Heart left ventricle (tissue), 16 donors: ENCODE results near the gene AGPAT4. TPM values are rescaled to one million over a fixed set of nuclear protein-coding genes. Genes with fewer than 3 reads are reported as not detected.
A peak's percentile ranks its signal among the peaks of the same experiment; 100 is the strongest.

ENCODE experiments used
- ATAC-seq, 4 donors: fragments of 200-7000 bp; cut with Tn5 transposase; one replicate each; pipeline ENCODE4 v1.9.1; 2020 to 2022; ENCODE audit warnings: moderate library complexity in 4 of 4, mild to moderate bottlenecking in 3 of 4, moderate number of reproducible peaks in 1 of 4
- DNase-seq, 5 donors: peaks; one replicate each; pipeline ENCODE4 v3.0.0-alpha.2; 2020
- H3K27ac ChIP-seq, 12 donors: fragments of 200-600 bp; sonication (generic) in 4 of 12; one replicate each; pipeline versions ENCODE4 v1.5.0 to v1.8.0; 2016 to 2022; ENCODE audit warnings: mild to moderate bottlenecking in 2 of 12
- H3K27me3 ChIP-seq, 9 donors: fragments of 200-600 bp; sonication (generic) in 2 of 9; one replicate each; pipeline versions ENCODE4 v1.5.1 to v1.8.0; 2016 to 2022; ENCODE audit warnings: mild to moderate bottlenecking in 3 of 9
- H3K36me3 ChIP-seq, 9 donors: fragments of 200-600 bp; sonication (generic) in 2 of 9; one replicate each; pipeline versions ENCODE4 v1.5.0 to v1.8.0; 2018 to 2022; ENCODE audit warnings: mild to moderate bottlenecking in 2 of 9
- H3K4me1 ChIP-seq, 12 donors: fragments of 200-600 bp; sonication (generic) in 4 of 12; one replicate each; pipeline versions ENCODE4 v1.5.0 to v1.8.0; 2016 to 2022; ENCODE audit warnings: mild to moderate bottlenecking in 3 of 12
- H3K4me3 ChIP-seq, 12 donors: fragments of 200-600 bp; sonication (generic) in 4 of 12; one replicate each; pipeline versions ENCODE4 v1.5.0 to v1.8.0; 2017 to 2022; ENCODE audit warnings: mild to moderate bottlenecking in 9 of 12, moderate library complexity in 4 of 12
- H3K9me3 ChIP-seq, 12 donors: fragments of 200-600 bp; sonication (generic) in 4 of 12; one replicate each; pipeline versions ENCODE4 v1.5.0 to v1.8.0; 2016 to 2022; ENCODE audit warnings: mild to moderate bottlenecking in 1 of 12
- CTCF ChIP-seq, 12 donors: fragments of 200-600 bp; sonication (generic) in 4 of 12; IDR thresholded peaks; one replicate each; pipeline versions ENCODE4 v1.5.0 to v1.8.0; 2018 to 2022; ENCODE audit warnings: antibody characterized with exemption in 12 of 12, mild to moderate bottlenecking in 5 of 12
- POLR2A ChIP-seq, 2 donors: fragments of 450-650 bp; IDR thresholded peaks; one replicate each; pipeline ENCODE4 v1.6.1; 2017; ENCODE audit warnings: antibody characterized with exemption in 2 of 2, mild to moderate bottlenecking in 2 of 2, moderate library complexity in 2 of 2
- WGBS, 4 donors: extraction: QIAGEN DNeasy Blood & Tissue Kit in 2 of 4; methylation state at CpG; one replicate each; pipeline versions ENCODE4 v1.1.5 to v1.1.7; 2013 to 2018; 5-methylcytosine and 5-hydroxymethylcytosine counted together
- intact Hi-C, 10 donors: fragments of 100-400 bp; cut with DNase I; formaldehyde crosslinking; loops; one replicate each; pipeline versions ENCODE4 v1.11.1 to v1.14.2; 2022
- polyA plus RNA-seq, 2 donors: library from polyadenylated mRNA; stranded (reverse); fragments of 200-250 nt; gene quantifications; one replicate each; pipeline ENCODE4 v1.2.3, GENCODE V29; 2013
- total RNA-seq, 9 donors: library from RNA; depleted of rRNA in 2 of 9; stranded (reverse); fragments of >200 nt in 2 of 9; fragmentation: NEBNext Ultra II Directional in 3 of 9; extraction: Animal tissue kit (Norgen Biotek cat#: 25700) in 3 of 9; gene quantifications; one replicate each; pipeline versions ENCODE4 v1.1.0 to v1.2.4, GENCODE V29; 2016 to 2023
- donor health status: ischemic (EF 13 %, LVEDD 7.1; RV severe dilation, severe dysfunction).
- donor health status: healthy with polysubstance abuse.
- donor health status: DM: no; HTN: yes; CAD: no.
- donor health status: DM: no; HTN: no; CAD: no.
- donor health status: ischemic (EF 25% LVEDD 6.9; RV normal size, moderate dysfunction).
- donor health status: ischemic (EF 25% LVEDD 5.7; RV mildly dilated, moderate dysfunction).
- donor health status: healthy.
- donor health status: DM: yes; HTN: yes; CAD: no.
- donor health status: ischemic (EF 35%, LVEDD 5.7; RV mildly dilated, moderate dysfunction).
- donor health status: nonischemic (EF 11% LVEDD 7.7; RV severe dilation, severe dysfunction).
- donor health status: DM: yes; HTN: yes; CAD: no.
- donor health status: PGD.
- donor health status: ischemic (EF 29% LVEDD 5.4; RV normal size, mild dysfunction).
- donor health status: nonischemic (EF 23%, LVEDD 6.1; RV moderate dilation, normal function).

The AGPAT4 gene
- total and polyA plus RNA-seq, 11 donors = 0.83 to 5.0 (median 1.8) TPM

DNA sequence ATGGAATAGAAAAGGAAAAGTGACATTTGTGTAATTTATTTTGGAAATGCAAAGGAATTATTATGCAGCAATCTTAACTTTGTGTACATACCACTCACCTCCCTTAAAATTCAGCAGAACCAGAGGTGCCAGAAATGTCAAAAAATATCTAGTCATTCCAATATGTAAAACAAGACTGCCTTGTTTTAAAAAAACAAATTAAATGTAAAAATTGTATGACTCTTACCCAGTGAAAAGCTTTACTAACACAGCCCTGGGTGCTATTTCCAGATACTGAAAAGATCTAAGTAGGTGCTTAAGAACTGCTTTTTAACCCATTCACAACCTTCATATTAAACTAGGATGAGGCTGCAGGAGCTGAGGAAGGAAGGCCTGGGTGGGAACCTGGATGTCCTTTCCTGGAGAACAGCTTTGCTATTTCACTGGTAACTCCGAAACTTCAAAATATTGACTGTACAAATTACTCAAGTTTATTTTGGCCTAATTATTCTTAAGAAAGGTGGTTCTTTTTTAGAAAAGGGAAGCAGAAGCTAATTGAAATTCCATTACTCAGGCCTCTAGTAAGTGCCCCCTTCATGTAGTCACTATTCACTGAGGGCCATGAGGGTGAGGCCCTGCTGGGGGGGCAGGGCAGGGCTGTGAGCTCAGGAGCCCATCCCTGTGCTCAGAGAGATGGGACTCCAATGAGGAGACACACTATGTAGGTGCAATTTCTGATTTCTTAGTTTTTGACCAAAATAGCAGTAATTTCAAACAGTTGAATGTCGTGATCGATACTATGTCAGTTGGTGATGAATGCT lies 142.7 kb downstream of the AGPAT4 start:
- 87 to 96% (median 90%) methylated on average over 3 of the region's 3 CpGs for WGBS, 4 donors

DNA sequence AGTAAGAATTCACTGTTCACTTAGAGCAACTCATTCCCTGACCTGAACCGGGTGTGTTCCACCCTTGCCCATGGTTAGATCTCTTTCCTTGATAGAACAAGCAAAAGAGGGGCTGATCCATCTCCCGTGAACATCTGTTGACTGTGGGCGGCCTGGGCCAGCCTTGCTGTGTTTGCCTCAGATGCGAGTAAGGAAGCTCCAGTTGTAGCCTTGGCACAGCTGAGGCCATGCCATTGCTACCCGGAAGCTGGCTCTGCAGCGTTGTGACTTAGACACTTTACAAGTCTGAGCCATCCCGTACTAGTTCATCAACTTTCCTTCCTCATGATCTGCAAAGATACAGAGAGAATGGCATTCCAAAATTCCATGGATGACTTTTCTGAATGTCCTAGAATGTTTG lies 143.3 kb downstream of the AGPAT4 start:
- Histone ChIP-seq H3K27ac (no peak overlapping the region), H3K4me1 (peaks cover 0 to 17% (median 0%) of the 10 kb centered on the region in 12 donors), H3K4me3 (no peak overlapping the region), H3K36me3 (peaks cover 0 to 54% (median 12%) of the 10 kb centered on the region in 9 donors), H3K27me3 (no peaks in the 10 kb centered on the region), H3K9me3 (peaks cover 0 to 10% (median 0%) of the 10 kb centered on the region in 12 donors)
- intact Hi-C loops = no loop called here
- WGBS, 4 donors = 82 to 90% (median 85%) methylated on average over 7 of the region's 7 CpGs
- TF ChIP-seq POLR2A (IDR thresholded peaks at IDR 0.05) = no peak
- TF ChIP-seq CTCF (IDR thresholded peaks at IDR 0.05) = no peak
- ATAC-seq (no peak), DNase-seq (no peak)

More for the DNA sequence above, 142.7 kb downstream of the AGPAT4 start:
- TF ChIP-seq CTCF (IDR thresholded peaks at IDR 0.05) (no peak), POLR2A (IDR thresholded peaks at IDR 0.05) (no peak)
- peaks cover 0 to 4% (median 0%) of the 10 kb centered on the region in 12 donors for H3K9me3 ChIP-seq
- ATAC-seq (peak in 1 of 4 donors; percentile 51), DNase-seq (no peak)
- peak overlapping the region in 1 of 12 donors; percentile 13 for H3K27ac ChIP-seq
- H3K36me3 ChIP-seq = peaks cover 0 to 60% (median 17%) of the 10 kb centered on the region in 9 donors
- peaks cover 0 to 17% (median 0%) of the 10 kb centered on the region in 12 donors for H3K4me1 ChIP-seq
- no peak overlapping the region for H3K4me3 ChIP-seq
- intact Hi-C loops = no loop called here
- no peaks in the 10 kb centered on the region for H3K27me3 ChIP-seq

GRCh38 chr6:161128680-161129196 lies 145.1 kb downstream of the AGPAT4 start:
- no peak for TF ChIP-seq POLR2A (IDR thresholded peaks at IDR 0.05)
- no peak for TF ChIP-seq CTCF (IDR thresholded peaks at IDR 0.05)
- H3K36me3 ChIP-seq = peaks cover 0 to 46% (median 10%) of the 10 kb centered on the region in 9 donors
- peaks cover 0 to 28% (median 5%) of the 10 kb centered on the region in 12 donors for H3K9me3 ChIP-seq
- no peak overlapping the region for H3K4me3 ChIP-seq
- intact Hi-C loops = no loop called here
- peaks cover 0 to 15% (median 0%) of the 10 kb centered on the region in 12 donors for H3K4me1 ChIP-seq
- no peak overlapping the region for H3K27ac ChIP-seq
- 89 to 95% (median 92%) methylated on average over 12 of the region's 12 CpGs for WGBS, 4 donors
- no peaks in the 10 kb centered on the region for H3K27me3 ChIP-seq
- ATAC-seq (no peak), DNase-seq (no peak)

GRCh38 chr6:161128230-161128629 lies 145.6 kb downstream of the AGPAT4 start:
- Histone ChIP-seq H3K4me1 (peaks cover 0 to 10% (median 0%) of the 10 kb centered on the region in 12 donors), H3K27ac (no peak overlapping the region), H3K9me3 (peaks cover 0 to 33% (median 10%) of the 10 kb centered on the region in 12 donors), H3K4me3 (no peak overlapping the region), H3K27me3 (no peaks in the 10 kb centered on the region), H3K36me3 (peaks cover 0 to 48% (median 9%) of the 10 kb centered on the region in 9 donors)
- ATAC-seq (no peak), DNase-seq (no peak)
- intact Hi-C loops = no loop called here
- no peak for TF ChIP-seq POLR2A (IDR thresholded peaks at IDR 0.05)
- no peak for TF ChIP-seq CTCF (IDR thresholded peaks at IDR 0.05)
- WGBS, 4 donors = 94 to 97% (median 96%) methylated on average over 2 of the region's 2 CpGs
